ENCODE results near the gene PLEKHH3.
"Not testable (repeated sequence)": the region's sequence is repeated elsewhere in the genome, so short reads cannot be mapped to it uniquely, and the experiment has no call there.

Gene PLEKHH3

GRCh38 chr17:42673885-42674754 is 2.7 kb downstream of the PLEKHH3 start:
- in situ Hi-C loops (cut with MboI; ENCODE audit: low sequenced_read_pairs): no loop called here

- in situ Hi-C loops (cut with MboI; ENCODE audit: low sequenced_read_pairs): no loop called here
These were observed 3.4 kb downstream of the PLEKHH3 start for GRCh38 chr17:42673266-42673884.

- in situ Hi-C loops (cut with MboI; ENCODE audit: low sequenced_read_pairs): no loop called here
These were observed 4.8 kb downstream of the PLEKHH3 start for GRCh38 chr17:42672038-42672437.

- in situ Hi-C loops (cut with MboI; ENCODE audit: low sequenced_read_pairs): no loop called here
These were observed 5.8 kb downstream of the PLEKHH3 start for GRCh38 chr17:42670789-42671657.

GRCh38 chr17:42669977-42670788 is 6.6 kb downstream of the PLEKHH3 start:
- in situ Hi-C loops (cut with MboI; ENCODE audit: low sequenced_read_pairs): no loop called here

GRCh38 chr17:42669705-42669976 is 7.2 kb downstream of the PLEKHH3 start:
- in situ Hi-C loops (cut with MboI; ENCODE audit: low sequenced_read_pairs): no loop called here

- in situ Hi-C loops (cut with MboI; ENCODE audit: low sequenced_read_pairs): no loop called here
These were observed 9.5 kb downstream of the PLEKHH3 start for GRCh38 chr17:42667088-42667951.

GRCh38 chr17:42666126-42666525 is 10.7 kb downstream of the PLEKHH3 start:
- in situ Hi-C loops (cut with MboI; ENCODE audit: low sequenced_read_pairs): not testable (repeated sequence)

- in situ Hi-C loops (cut with MboI; ENCODE audit: low sequenced_read_pairs): no loop called here
These were observed 11.2 kb downstream of the PLEKHH3 start for GRCh38 chr17:42665581-42666001.

GRCh38 chr17:42660692-42661345 is 16.0 kb downstream of the PLEKHH3 start:
- in situ Hi-C loops (cut with MboI; ENCODE audit: low sequenced_read_pairs): no loop called here

- in situ Hi-C loops (cut with MboI; ENCODE audit: low sequenced_read_pairs): not testable (repeated sequence)
These were observed 16.9 kb downstream of the PLEKHH3 start for GRCh38 chr17:42659932-42660274.

- in situ Hi-C loops (cut with MboI; ENCODE audit: low sequenced_read_pairs): no loop called here
These were observed 17.5 kb downstream of the PLEKHH3 start, which contains the start of gene TUBG2 for GRCh38 chr17:42659079-42659931. TSS of gene TUBG2 (plus strand) at chr17:42659284. CDS start at chr17:42659504, 220 bp downstream.

GRCh38 chr17:42657824-42658588 is 18.8 kb downstream of the PLEKHH3 start:
- in situ Hi-C loops (cut with MboI; ENCODE audit: low sequenced_read_pairs): no loop called here

- in situ Hi-C loops (cut with MboI; ENCODE audit: low sequenced_read_pairs): no loop called here
These were observed 21.3 kb downstream of the PLEKHH3 start for GRCh38 chr17:42655528-42655927.

- in situ Hi-C loops (cut with MboI; ENCODE audit: low sequenced_read_pairs): no loop called here
These were observed 23.3 kb downstream of the PLEKHH3 start for GRCh38 chr17:42653179-42654124.

GRCh38 chr17:42651392-42651791 is 25.4 kb downstream of the PLEKHH3 start:
- in situ Hi-C loops (cut with MboI; ENCODE audit: low sequenced_read_pairs): no loop called here

Measured in HL-60/S4 (cell line).